HepG2 (cell line): ENCODE measurements around the gene C18orf63. TPM values are rescaled to one million over a fixed set of nuclear protein-coding genes. Genes with fewer than 3 reads are reported as not detected.

Source experiments
- ATAC-seq: fragments of 200-7000 bp; cut with Tn5 transposase; 3 replicates; pipeline ENCODE4 v1.9.1; 2020; ENCODE audit warnings: mild to moderate bottlenecking, moderate library complexity
- BruUV-seq: library from RNA; stranded (reverse); fragments of 400-500 nt; replicated peaks from 2 replicates; lab custom pipeline; 2021; lab: Mats Ljungman, UMichigan
- CTCF ChIA-PET: fragments of 300-600 bp; formaldehyde crosslinking; extraction: SDS; loops from one replicate; lab custom pipeline; 2021; ENCODE audit warnings: low total read pairs, inconsistent platforms, low intra/inter-chr PET ratio; lab: Yijun Ruan, JAX
- POLR2A ChIA-PET: fragments of 350-600 bp; sonication (Branson Sonifier 250); formaldehyde crosslinking; loops from one replicate; lab custom pipeline; 2020; ENCODE audit warnings: antibody characterized with exemption, inconsistent platforms; lab: Yijun Ruan, JAX
- DNase-seq: peaks from one replicate; pipeline ENCODE4 v3.0.0-alpha.2; 2015; ENCODE audit warnings: low spot score
- FAIRE-seq: peaks from 3 replicates; lab custom pipeline; 2011; peaks lifted over from hg19 to GRCh38; lab: Jason Lieb, UNC
- H2AFZ ChIP-seq: one replicate; pipeline ENCODE4 v1.6.1; 2011; ENCODE audit warnings: low read length, inconsistent platforms
- H3K27ac ChIP-seq: fragments of 300-600 bp; 3 replicates; pipeline ENCODE4 v1.8.0; 2011; ENCODE audit warnings: mixed run types, mild to moderate bottlenecking, mixed read lengths, low read length, inconsistent platforms; ENCODE audit not compliant: insufficient read depth; ENCODE audit errors: extremely low read length
- H3K27me3 ChIP-seq, 2 experiments: fragments of 200-600 bp in 1 of 2; 2 replicates in 1 of 2; 3 replicates in 1 of 2; pipeline versions ENCODE4 v1.6.0 to v1.8.0; 2011; ENCODE audit warnings: low read length in 2 of 2, mild to moderate bottlenecking in 2 of 2, moderate library complexity in 2 of 2, inconsistent platforms in 1 of 2; ENCODE audit not compliant: insufficient read depth in 2 of 2, control insufficient read depth in 1 of 2
- H3K36me3 ChIP-seq, 2 experiments: fragments of 200-600 bp in 1 of 2; replicated peaks in 1 of 2; 2 replicates in 1 of 2; 3 replicates in 1 of 2; pipeline versions ENCODE4 v1.5.1 to v1.8.0; 2011; ENCODE audit warnings: low read length in 2 of 2, inconsistent platforms in 1 of 2; ENCODE audit not compliant: insufficient read depth in 2 of 2, control insufficient read depth in 1 of 2
- H3K4me1 ChIP-seq: 2 replicates; pipeline ENCODE4 v1.5.1; 2012; ENCODE audit warnings: low read length, inconsistent platforms; ENCODE audit not compliant: insufficient read depth
- H3K4me2 ChIP-seq: 2 replicates; pipeline ENCODE4 v1.6.0; 2011; ENCODE audit warnings: low read depth, low read length, inconsistent platforms
- H3K4me3 ChIP-seq, 3 experiments: fragments of 200-600 bp in 1 of 3; sonication (generic), shearing (Covaris generic) in 1 of 3; replicated peaks in 1 of 3; 2 replicates each; pipeline ENCODE4 v1.5.1; 2011 to 2016; ENCODE audit warnings: low read length in 3 of 3, inconsistent platforms in 2 of 3, low read depth in 2 of 3, mild to moderate bottlenecking in 2 of 3, control low read depth in 1 of 3, mixed read lengths in 1 of 3; ENCODE audit not compliant: insufficient read depth in 1 of 3
- H3K79me2 ChIP-seq: one replicate; pipeline ENCODE4 v1.6.1; 2011; ENCODE audit warnings: low read length, inconsistent platforms; ENCODE audit not compliant: insufficient read depth
- H3K9ac ChIP-seq: 2 replicates; pipeline ENCODE4 v1.6.0; 2011; ENCODE audit warnings: mild to moderate bottlenecking, low read depth, low read length, inconsistent platforms; ENCODE audit not compliant: insufficient read depth
- H3K9me3 ChIP-seq: 2 replicates; pipeline ENCODE4 v1.5.1; 2012; ENCODE audit warnings: mild to moderate bottlenecking, low read length
- H4K20me1 ChIP-seq: 2 replicates; pipeline ENCODE4 v1.6.0; 2011; ENCODE audit warnings: inconsistent platforms, mild to moderate bottlenecking, low read length, moderate library complexity; ENCODE audit not compliant: insufficient read depth
- CERS6 ChIP-seq: sonication (generic); formaldehyde crosslinking; IDR thresholded peaks from 2 replicates; pipeline ENCODE4 v1.5.0; 2020; ENCODE audit warnings: missing genetic modification reagents
- HES4 ChIP-seq: sonication (generic); formaldehyde crosslinking; IDR thresholded peaks from 2 replicates; pipeline ENCODE4 v1.9.0; 2021; ENCODE audit warnings: mild to moderate bottlenecking, missing genetic modification reagents, borderline replicate concordance
- KAT8 ChIP-seq: IDR thresholded peaks from 2 replicates; pipeline ENCODE4 v1.6.1; 2016; ENCODE audit warnings: missing genetic modification reagents, missing compliant biosample characterization
- MAFG ChIP-seq: sonication (generic); formaldehyde crosslinking; IDR thresholded peaks from 2 replicates; pipeline ENCODE4 v1.5.1; 2020; ENCODE audit warnings: mild to moderate bottlenecking, missing genetic modification reagents
- NONO ChIP-seq, 2 experiments: fragments of 450-650 bp in 1 of 2; sonication (generic) in 1 of 2; formaldehyde crosslinking in 1 of 2; IDR thresholded peaks in 1 of 2; conservative IDR thresholded peaks in 1 of 2; 2 replicates each; pipeline versions ENCODE4 v1.6.1 to v1.8.0; 2017 to 2022; ENCODE audit warnings: mild to moderate bottlenecking in 1 of 2, missing genetic modification reagents in 1 of 2, moderate library complexity in 1 of 2
- NR2F2 ChIP-seq: IDR thresholded peaks from 2 replicates; pipeline ENCODE4 v1.6.1; 2012; ENCODE audit warnings: low read depth, inconsistent platforms, borderline replicate concordance
- RBAK ChIP-seq: sonication (generic); formaldehyde crosslinking; IDR thresholded peaks from 2 replicates; pipeline ENCODE4 v1.5.1; 2020; ENCODE audit warnings: mild to moderate bottlenecking, missing genetic modification reagents
- REL ChIP-seq: sonication (generic); formaldehyde crosslinking; conservative IDR thresholded peaks from 2 replicates; pipeline ENCODE4 v1.8.0; 2022; ENCODE audit warnings: mild to moderate bottlenecking, missing genetic modification reagents, moderate library complexity
- TAF15 ChIP-seq: fragments of 200-400 bp; formaldehyde crosslinking; IDR thresholded peaks from one replicate; pipeline ENCODE4 v1.6.1; 2018; ENCODE audit warnings: mild to moderate bottlenecking, low read depth, low read length; ENCODE audit not compliant: poor library complexity, severe bottlenecking
- ZNF12 ChIP-seq: sonication (generic); formaldehyde crosslinking; IDR thresholded peaks from 2 replicates; pipeline ENCODE4 v1.5.0; 2020; ENCODE audit warnings: missing genetic modification reagents
- ZNF687 ChIP-seq: sonication (generic); formaldehyde crosslinking; IDR thresholded peaks from 2 replicates; pipeline ENCODE4 v1.5.1; 2020; ENCODE audit warnings: mild to moderate bottlenecking, missing genetic modification reagents, moderate library complexity
- WGBS: methylation state at CpG from one replicate; pipeline ENCODE4 v1.1.6; 2017; ENCODE audit warnings: low lambda C conversion rate; 5-methylcytosine and 5-hydroxymethylcytosine counted together
- in situ Hi-C: cut with HindIII; loops from 2 replicates; pipeline ENCODE4 v1.10.0; 2017; ENCODE audit warnings: low pct_unique_long_range_greater_than_20kb; ENCODE audit not compliant: extremely low pct_ligation_motif_present
- intact Hi-C: fragments of 100-400 bp; cut with micrococcal nuclease; formaldehyde crosslinking; loops from one replicate; pipeline ENCODE4 v1.10.0; 2022; ENCODE audit not compliant: unreplicated experiment
- polyA plus RNA-seq, 8 experiments: library from polyadenylated mRNA; depleted of rRNA in 3 of 8; stranded (reverse) in 7 of 8; unstranded in 1 of 8; fragments of >200 nt; fragmentation: Illumina TruSeq in 4 of 8; extraction: Trizol in 4 of 8; gene quantifications; 2 replicates each; pipeline versions ENCODE4 v1.2.1 to v1.2.3, GENCODE V29; 2011 to 2016; ENCODE audit warnings: low read depth in 4 of 8, missing spikeins in 1 of 8, mixed read lengths in 1 of 8; ENCODE audit not compliant: insufficient read depth in 1 of 8
- total RNA-seq, 5 experiments: library from RNA; depleted of rRNA; stranded (reverse); fragments of >200 nt; fragmentation: Illumina TruSeq; extraction: Trizol; gene quantifications; 2 replicates each; pipeline ENCODE4 v1.2.3, GENCODE V29; 2016; ENCODE audit warnings: low read depth in 1 of 5
- TF ChIP-seq, protein P1 (sequence below): IDR thresholded peaks from 2 replicates; pipeline ENCODE4 v1.6.1; 2018; ENCODE audit warnings: missing genetic modification reagents

Gene C18orf63
- total and polyA plus RNA-seq, 2 of the 13 experiments (the other 11 are each of a cell fraction or from before 2014, with no cell fraction given) = 0.01 TPM; not detected in 1

DNA sequence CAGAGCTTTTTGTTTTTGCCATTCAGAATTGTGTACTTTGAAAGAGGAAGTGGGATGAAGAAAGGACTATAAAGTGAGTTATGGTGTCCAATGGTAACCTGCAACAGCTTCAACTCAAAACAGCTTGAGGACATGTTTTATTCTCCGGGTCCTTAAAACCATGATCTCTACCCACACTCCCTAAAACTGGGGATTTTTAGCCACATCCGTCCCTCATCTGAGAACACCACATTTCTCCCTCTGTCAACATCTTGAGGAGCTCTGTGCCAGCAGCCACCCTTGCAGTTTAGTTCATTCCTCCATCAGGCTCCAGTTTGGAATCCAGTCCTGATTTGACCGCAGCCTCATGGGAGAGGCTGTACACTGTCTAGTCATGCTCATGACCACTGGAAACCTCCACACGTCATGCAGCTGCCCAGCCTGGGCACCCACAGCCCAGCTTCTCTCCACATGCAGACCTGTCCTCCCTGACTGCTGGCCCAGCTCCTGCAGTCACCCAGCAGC, 62.6 kb downstream of the C18orf63 start:
- intact Hi-C loops = no loop called here
- FAIRE-seq (no peak), ATAC-seq (no peak), DNase-seq (no peak)
- Histone ChIP-seq H3K79me2 (no peaks in the 10 kb centered on the region), H3K4me3 (no peak overlapping the region), H3K9ac (no peak overlapping the region), H3K36me3 (no peaks in the 10 kb centered on the region), H3K27me3 (peaks cover 1 to 34% of the 10 kb centered on the region in 2 experiments; a peak in 3 of 5 replicates), H4K20me1 (no peaks in the 10 kb centered on the region), H3K4me2 (no peak overlapping the region), H3K27ac (no peak overlapping the region), H2AFZ (no peak overlapping the region), H3K4me1 (no peaks in the 10 kb centered on the region), H3K9me3 (no peaks in the 10 kb centered on the region)
- TF ChIP-seq ZNF687 (CRISPR knock-in tag) (no peak), MAFG (CRISPR knock-in tag) (no peak), HES4 (CRISPR knock-in tag) (no peak), NONO (IDR thresholded peaks at IDR 0.05) (no peak), NONO (CRISPR knock-in tag; conservative IDR thresholded peaks at IDR 0.05) (no peak), ZNF12 (CRISPR knock-in tag) (no peak), CERS6 (no peak), KAT8 (CRISPR knock-in tag) (no peak), NR2F2 (no peak), TAF15 (no peak), RBAK (CRISPR knock-in tag) (no peak), REL (CRISPR knock-in tag) (no peak)
- TF ChIP-seq, protein P1, sequence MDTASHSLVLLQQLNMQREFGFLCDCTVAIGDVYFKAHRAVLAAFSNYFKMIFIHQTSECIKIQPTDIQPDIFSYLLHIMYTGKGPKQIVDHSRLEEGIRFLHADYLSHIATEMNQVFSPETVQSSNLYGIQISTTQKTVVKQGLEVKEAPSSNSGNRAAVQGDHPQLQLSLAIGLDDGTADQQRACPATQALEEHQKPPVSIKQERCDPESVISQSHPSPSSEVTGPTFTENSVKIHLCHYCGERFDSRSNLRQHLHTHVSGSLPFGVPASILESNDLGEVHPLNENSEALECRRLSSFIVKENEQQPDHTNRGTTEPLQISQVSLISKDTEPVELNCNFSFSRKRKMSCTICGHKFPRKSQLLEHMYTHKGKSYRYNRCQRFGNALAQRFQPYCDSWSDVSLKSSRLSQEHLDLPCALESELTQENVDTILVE (CRISPR knock-in tag) = no peak
- 12% methylated on average over 4 of the region's 4 CpGs for WGBS
- ChIA-PET CTCF (no interaction called here), POLR2A (no interaction called here)
- in situ Hi-C loops = no loop called here
- BruUV-seq = no TSS peak
